ENCODE data around the gene SPRY1. TPM values are rescaled to one million over a fixed set of nuclear protein-coding genes. Genes with fewer than 3 reads are reported as not detected.

The SPRY1 gene
- total RNA-seq, 1 donor from 2014 or later, result 134 TPM

DNA sequence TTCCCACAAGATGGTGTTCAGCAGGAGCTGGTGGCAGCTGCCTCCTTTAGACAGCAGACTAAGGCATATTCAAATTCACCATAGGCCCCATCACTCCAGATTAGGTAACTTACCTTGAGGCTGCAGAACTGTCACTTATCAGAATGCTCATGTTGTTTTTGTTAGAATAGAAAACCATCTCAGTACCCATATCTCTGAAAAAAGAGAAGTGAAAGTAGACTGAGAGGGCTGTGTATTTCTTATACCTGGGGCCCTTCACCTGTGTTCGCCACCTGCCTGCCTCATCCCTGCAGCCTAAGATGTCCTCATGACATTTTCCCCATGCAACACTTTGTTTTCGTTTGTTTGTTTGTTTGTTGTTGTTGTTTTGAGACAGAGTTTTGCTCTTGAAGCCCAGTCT, 32.9 kb upstream of the SPRY1 start:
- H3K27ac Mint-ChIP-seq (ENCODE audit: unreplicated experiment), result no peak overlapping the region
- no peak overlapping the region for H3K4me3 Mint-ChIP-seq
- peaks cover 3% of the 10 kb centered on the region for H3K36me3 Mint-ChIP-seq (ENCODE audit: low read depth)

DNA sequence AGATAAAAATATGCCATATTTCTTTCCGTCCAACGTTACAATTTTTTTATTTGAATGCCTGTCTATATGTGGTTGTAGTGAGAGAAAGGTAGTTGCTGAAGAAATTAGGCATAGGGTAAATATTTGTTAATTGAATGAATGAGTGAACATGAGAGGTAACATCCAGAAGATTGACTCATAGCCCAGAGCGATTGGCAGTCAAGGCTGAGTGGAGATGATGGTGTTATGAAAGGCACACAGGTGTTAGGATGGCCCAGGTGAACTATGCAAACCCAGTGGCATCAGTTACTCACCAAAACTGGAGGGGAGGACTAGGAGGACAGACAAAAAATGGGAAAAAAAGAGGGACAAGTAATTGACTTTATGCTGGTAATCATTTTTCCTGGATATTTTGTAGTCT, 31.7 kb upstream of the SPRY1 start:
- Mint-ChIP-seq H3K36me3 (ENCODE audit: low read depth) (peaks cover 3% of the 10 kb centered on the region), H3K9me3 (peaks cover 3% of the 10 kb centered on the region), H3K4me3 (no peak overlapping the region), H3K27me3 (ENCODE audit: low read depth) (no peaks in the 10 kb centered on the region), H3K4me1 (peaks cover 36% of the 10 kb centered on the region), H3K27ac (ENCODE audit: unreplicated experiment) (peak overlapping the region; percentile 83)
- no peak for DNase-seq (ENCODE audit: low read depth, low spot score)
- TF ChIP-seq, protein P1, sequence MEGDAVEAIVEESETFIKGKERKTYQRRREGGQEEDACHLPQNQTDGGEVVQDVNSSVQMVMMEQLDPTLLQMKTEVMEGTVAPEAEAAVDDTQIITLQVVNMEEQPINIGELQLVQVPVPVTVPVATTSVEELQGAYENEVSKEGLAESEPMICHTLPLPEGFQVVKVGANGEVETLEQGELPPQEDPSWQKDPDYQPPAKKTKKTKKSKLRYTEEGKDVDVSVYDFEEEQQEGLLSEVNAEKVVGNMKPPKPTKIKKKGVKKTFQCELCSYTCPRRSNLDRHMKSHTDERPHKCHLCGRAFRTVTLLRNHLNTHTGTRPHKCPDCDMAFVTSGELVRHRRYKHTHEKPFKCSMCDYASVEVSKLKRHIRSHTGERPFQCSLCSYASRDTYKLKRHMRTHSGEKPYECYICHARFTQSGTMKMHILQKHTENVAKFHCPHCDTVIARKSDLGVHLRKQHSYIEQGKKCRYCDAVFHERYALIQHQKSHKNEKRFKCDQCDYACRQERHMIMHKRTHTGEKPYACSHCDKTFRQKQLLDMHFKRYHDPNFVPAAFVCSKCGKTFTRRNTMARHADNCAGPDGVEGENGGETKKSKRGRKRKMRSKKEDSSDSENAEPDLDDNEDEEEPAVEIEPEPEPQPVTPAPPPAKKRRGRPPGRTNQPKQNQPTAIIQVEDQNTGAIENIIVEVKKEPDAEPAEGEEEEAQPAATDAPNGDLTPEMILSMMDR (conservative IDR thresholded peaks at IDR 0.05), result no peak

More for the DNA sequence above, 32.9 kb upstream of the SPRY1 start:
- Mint-ChIP-seq H3K4me1 (peaks cover 43% of the 10 kb centered on the region), H3K27me3 (ENCODE audit: low read depth) (no peaks in the 10 kb centered on the region), H3K9me3 (peaks cover 3% of the 10 kb centered on the region)
- TF ChIP-seq, protein P1 (conservative IDR thresholded peaks at IDR 0.05), result no peak
- no peak for DNase-seq (ENCODE audit: low read depth, low spot score)

DNA sequence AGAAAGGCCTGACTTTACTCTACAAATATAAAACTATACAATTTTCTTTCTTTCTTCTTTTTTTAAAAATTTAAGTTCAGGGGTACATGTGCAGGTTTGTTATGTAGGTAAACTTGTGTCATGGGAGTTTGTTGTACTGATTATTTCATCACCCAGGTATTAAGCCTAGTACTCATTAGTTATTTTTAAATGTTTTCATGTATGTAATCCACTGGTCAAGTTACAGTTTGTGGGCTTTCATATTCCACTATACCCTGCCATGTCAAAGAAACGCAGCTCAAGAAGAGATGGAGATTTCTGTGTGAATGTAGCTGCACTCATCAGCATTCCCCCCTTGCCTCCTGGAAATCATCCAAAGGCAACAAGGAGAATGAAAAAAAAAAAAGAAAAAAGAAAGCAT, 31.2 kb upstream of the SPRY1 start:
- no peak for DNase-seq (ENCODE audit: low read depth, low spot score)
- peaks cover 3% of the 10 kb centered on the region for H3K36me3 Mint-ChIP-seq (ENCODE audit: low read depth)
- H3K27ac Mint-ChIP-seq (ENCODE audit: unreplicated experiment), result no peak overlapping the region
- peaks cover 3% of the 10 kb centered on the region for H3K9me3 Mint-ChIP-seq
- peaks cover 36% of the 10 kb centered on the region for H3K4me1 Mint-ChIP-seq
- H3K4me3 Mint-ChIP-seq, result no peak overlapping the region
- H3K27me3 Mint-ChIP-seq (ENCODE audit: low read depth), result no peaks in the 10 kb centered on the region
- TF ChIP-seq, protein P1 (conservative IDR thresholded peaks at IDR 0.05), result no peak

DNA sequence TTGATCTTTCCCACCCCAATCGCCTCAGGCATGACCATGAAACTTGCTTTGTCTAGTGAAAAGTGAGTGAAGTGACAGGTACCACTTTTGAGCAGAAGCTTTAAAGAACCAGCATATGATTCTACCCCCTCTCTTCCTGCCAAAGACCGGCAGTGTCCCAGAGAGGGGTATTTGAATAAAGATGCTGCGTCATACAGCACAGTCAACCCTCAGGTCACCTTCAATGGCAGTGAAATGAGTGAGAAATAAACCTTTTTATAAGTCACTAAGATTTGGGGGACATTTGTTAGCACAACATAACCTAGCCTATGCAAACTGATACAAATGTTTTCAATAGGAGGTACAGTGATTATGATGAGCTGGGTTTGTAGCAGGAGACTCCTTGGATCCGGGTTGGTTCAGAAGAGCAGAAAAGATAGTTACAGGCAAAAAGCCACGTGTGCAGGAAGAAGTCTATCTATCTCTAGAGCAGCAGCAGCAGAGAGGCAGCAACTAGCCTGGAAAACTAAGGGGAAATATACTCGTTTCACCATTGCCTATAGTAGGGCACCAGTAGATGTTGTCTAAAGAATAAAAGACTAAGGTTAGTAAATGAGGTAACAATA, 30.3 kb upstream of the SPRY1 start:
- peak overlapping the region; percentile 45 for H3K27ac Mint-ChIP-seq (ENCODE audit: unreplicated experiment)

DNA sequence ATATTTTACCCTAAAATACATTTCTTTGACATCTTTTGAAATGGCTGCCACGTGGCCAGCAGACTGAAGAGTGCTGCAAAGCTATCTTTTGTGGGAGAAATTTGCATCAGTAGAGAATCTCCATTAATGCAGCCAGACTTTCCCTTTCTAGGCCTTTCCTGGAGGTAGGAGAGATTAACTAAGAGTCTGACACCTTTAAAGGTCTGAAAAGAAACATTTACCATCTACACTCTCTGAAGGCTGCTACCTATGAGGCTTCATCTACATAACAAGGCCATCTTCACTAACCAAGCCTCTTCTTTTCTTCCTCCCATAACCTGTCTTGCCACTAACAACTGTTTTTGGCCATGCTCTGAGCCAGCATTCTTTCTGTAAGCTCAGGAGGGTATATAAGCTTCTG, 17.8 kb upstream of the SPRY1 start:
- no peak overlapping the region for H3K27ac Mint-ChIP-seq (ENCODE audit: unreplicated experiment)
- DNase-seq (ENCODE audit: low read depth, low spot score), result no peak
- TF ChIP-seq, protein P1 (conservative IDR thresholded peaks at IDR 0.05), result no peak
- H3K36me3 Mint-ChIP-seq (ENCODE audit: low read depth), result peaks cover 5% of the 10 kb centered on the region
- H3K4me3 Mint-ChIP-seq, result no peak overlapping the region
- H3K27me3 Mint-ChIP-seq (ENCODE audit: low read depth), result no peaks in the 10 kb centered on the region
- H3K4me1 Mint-ChIP-seq, result peaks cover 13% of the 10 kb centered on the region
- H3K9me3 Mint-ChIP-seq, result peaks cover 12% of the 10 kb centered on the region

More for the DNA sequence above, 30.3 kb upstream of the SPRY1 start:
- H3K9me3 Mint-ChIP-seq, result peaks cover 3% of the 10 kb centered on the region
- H3K27me3 Mint-ChIP-seq (ENCODE audit: low read depth), result no peaks in the 10 kb centered on the region
- TF ChIP-seq, protein P1 (conservative IDR thresholded peaks at IDR 0.05), result no peak
- DNase-seq (ENCODE audit: low read depth, low spot score), result no peak
- no peak overlapping the region for H3K4me3 Mint-ChIP-seq
- peaks cover 3% of the 10 kb centered on the region for H3K36me3 Mint-ChIP-seq (ENCODE audit: low read depth)
- peaks cover 36% of the 10 kb centered on the region for H3K4me1 Mint-ChIP-seq
